ENCODE results near the gene PPP2R5E. TPM values are rescaled to one million over a fixed set of nuclear protein-coding genes. Genes with fewer than 3 reads are reported as not detected.
"Not testable (repeated sequence)": the region's sequence is repeated elsewhere in the genome, so short reads cannot be mapped to it uniquely, and the experiment has no call there.

PPP2R5E gene
- total and polyA plus RNA-seq, 2 donors (not counting 3 experiments of a cell fraction or from before 2014, with no cell fraction given), result 4.9 to 52.5 TPM

- Histone ChIP-seq H3K9me3 (replicated peaks; ENCODE audit: control insufficient read depth, insufficient read depth, low read length) (no peaks in the 10 kb centered on the region), H3K36me3 (ENCODE audit: control insufficient read depth in 2 of 2, extremely low read depth in 1 of 2, insufficient read depth in 2 of 2, low read length in 2 of 2) (no peaks in the 10 kb centered on the region), H3K79me2 (ENCODE audit: control insufficient read depth, insufficient read depth, low read length) (peaks cover 43% of the 10 kb centered on the region), H3K9ac (replicated peaks; ENCODE audit: extremely low read depth, insufficient read depth, low read length) (no peak overlapping the region), H3K9me1 (replicated peaks; ENCODE audit: control insufficient read depth, extremely low read depth, insufficient read depth, low read length) (no peaks in the 10 kb centered on the region), H3K27me3 (ENCODE audit: control insufficient read depth in 2 of 2, insufficient read depth in 2 of 2, low read length in 2 of 2) (no peaks in the 10 kb centered on the region), H3K4me2 (ENCODE audit: insufficient read depth, low read length) (no peak overlapping the region), H3K4me1 (ENCODE audit: control insufficient read depth, extremely low read depth, insufficient read depth, low read length) (no peaks in the 10 kb centered on the region), H3K27ac (ENCODE audit: insufficient read depth, low read depth, low read length) (no peak overlapping the region), H4K20me1 (replicated peaks; ENCODE audit: control insufficient read depth, extremely low read depth, insufficient read depth, low read length) (peaks cover 2% of the 10 kb centered on the region), H3K4me3 (replicated peaks in 1 of 3; ENCODE audit: insufficient read depth in 1 of 3, low read depth in 1 of 3, low read length in 3 of 3) (no peak overlapping the region), H2AFZ (ENCODE audit: low read depth, low read length) (no peak overlapping the region)
- ChIA-PET POLR2A (no interaction called here), CTCF (no interaction called here)
- DNase-seq (ENCODE audit: low read depth, low spot score), result no peak
- TF ChIP-seq MYC (IDR thresholded peaks at IDR 0.05; ENCODE audit: low read depth, low read length) (no peak), GATA2 (IDR thresholded peaks at IDR 0.05; ENCODE audit: insufficient read depth, insufficient read length, low read depth, low read length) (no peak), MAX (IDR thresholded peaks at IDR 0.05; ENCODE audit: insufficient read depth, insufficient read length) (no peak), POLR2A (IDR thresholded peaks at IDR 0.05; ENCODE audit: low read depth, low read length) (no peak), FOS (IDR thresholded peaks at IDR 0.05; ENCODE audit: borderline replicate concordance, insufficient read depth, low read length) (no peak), JUN (IDR thresholded peaks at IDR 0.05; ENCODE audit: borderline replicate concordance, insufficient read depth, insufficient read length, low read depth) (no peak), CTCF (IDR thresholded peaks at IDR 0.05; ENCODE audit: extremely low read depth in 1 of 2, insufficient read depth in 1 of 2, low read depth in 1 of 2, low read length in 2 of 2) (no peak), POLR2AphosphoS5 (IDR thresholded peaks at IDR 0.05; ENCODE audit: insufficient read depth, low read depth, low read length) (no peak), EZH2 (IDR thresholded peaks at IDR 0.05; ENCODE audit: borderline replicate concordance, low read depth, low read length, severe bottlenecking) (no peak)
- BruUV-seq (replicated peaks), result no TSS peak
- no peak for FAIRE-seq
- dilution Hi-C loops (cut with MboI; ENCODE audit: extremely low pct_ligation_motif_present, low sequenced_read_pairs), result no loop called here
- intact Hi-C loops (cut with micrococcal nuclease), result no loop called here
These were observed 19.3 kb downstream of the PPP2R5E start for GRCh38 chr14:63523735-63524426.

- CTCF ChIA-PET; BruUV-seq (replicated peaks): not testable (repeated sequence)
These were observed 20.7 kb downstream of the PPP2R5E start for GRCh38 chr14:63522511-63522910.

More at GRCh38 chr14:63522511-63522910, 20.7 kb downstream of the PPP2R5E start:
- H3K4me2 ChIP-seq (ENCODE audit: insufficient read depth, low read length); H3K9me1 ChIP-seq (replicated peaks; ENCODE audit: control insufficient read depth, extremely low read depth, insufficient read depth, low read length); intact Hi-C loops (cut with micrococcal nuclease); H2AFZ ChIP-seq (ENCODE audit: low read depth, low read length); dilution Hi-C loops (cut with MboI; ENCODE audit: extremely low pct_ligation_motif_present, low sequenced_read_pairs); H4K20me1 ChIP-seq (replicated peaks; ENCODE audit: control insufficient read depth, extremely low read depth, insufficient read depth, low read length); H3K4me1 ChIP-seq (ENCODE audit: control insufficient read depth, extremely low read depth, insufficient read depth, low read length); H3K9me3 ChIP-seq (replicated peaks; ENCODE audit: control insufficient read depth, insufficient read depth, low read length); H3K36me3 ChIP-seq (ENCODE audit: control insufficient read depth in 2 of 2, extremely low read depth in 1 of 2, insufficient read depth in 2 of 2, low read length in 2 of 2); H3K27me3 ChIP-seq (ENCODE audit: control insufficient read depth in 2 of 2, insufficient read depth in 2 of 2, low read length in 2 of 2); H3K27ac ChIP-seq (ENCODE audit: insufficient read depth, low read depth, low read length); H3K9ac ChIP-seq (replicated peaks; ENCODE audit: extremely low read depth, insufficient read depth, low read length); H3K4me3 ChIP-seq (replicated peaks in 1 of 3; ENCODE audit: insufficient read depth in 1 of 3, low read depth in 1 of 3, low read length in 3 of 3); FAIRE-seq; DNase-seq (ENCODE audit: low read depth, low spot score); POLR2A ChIA-PET: not testable (repeated sequence)
- H3K79me2 ChIP-seq (ENCODE audit: control insufficient read depth, insufficient read depth, low read length), result peaks cover 42% of the 10 kb centered on the region

Measured in endothelial cell of umbilical vein (primary cell).